Activated T-cell treated with anti-CD3 and anti-CD28 coated beads for 24 hours (primary cell): ENCODE results near the gene LYSMD2.

Experiments
- DNase-seq: peaks from one replicate; pipeline ENCODE4 v3.0.0-alpha.2; 2020; ENCODE audit warnings: low read depth

LYSMD2 gene

GRCh38 chr15:51751697-51752683 is 14.5 kb upstream of the LYSMD2 start:
- no peak for DNase-seq

- DNase-seq, result no peak
Observed at GRCh38 chr15:51750792-51751696, 13.6 kb upstream of the LYSMD2 start, which contains the start of gene TMOD2. TMOD2 (plus strand) TSS chr15:51751597; CDS start chr15:51766442, 14,845 bp downstream.

GRCh38 chr15:51750186-51750585 is 12.7 kb upstream of the LYSMD2 start:
- no peak for DNase-seq

GRCh38 chr15:51749307-51749706 is 11.9 kb upstream of the LYSMD2 start:
- DNase-seq, result no peak

GRCh38 chr15:51739061-51739712 is 1.7 kb upstream of the LYSMD2 start:
- DNase-seq, result no peak

GRCh38 chr15:51738553-51738952 is 1.1 kb upstream of the LYSMD2 start:
- no peak for DNase-seq

- DNase-seq, result peak; percentile 50
Observed at GRCh38 chr15:51736751-51737521, 519 bp downstream of the LYSMD2 start.

GRCh38 chr15:51736069-51736468 is 1.4 kb downstream of the LYSMD2 start:
- DNase-seq, result no peak

GRCh38 chr15:51735228-51736010 is 2.0 kb downstream of the LYSMD2 start:
- no peak for DNase-seq

- no peak for DNase-seq
Observed at GRCh38 chr15:51732646-51733045, 4.8 kb downstream of the LYSMD2 start.

- DNase-seq, result no peak
Observed at GRCh38 chr15:51731549-51732267, 5.7 kb downstream of the LYSMD2 start.

- DNase-seq, result no peak
Observed at GRCh38 chr15:51727141-51727897, 10.1 kb downstream of the LYSMD2 start.

- no peak for DNase-seq
Observed at GRCh38 chr15:51726302-51727073, 11.0 kb downstream of the LYSMD2 start.

- DNase-seq, result no peak
Observed at GRCh38 chr15:51724673-51725072, 12.8 kb downstream of the LYSMD2 start.

GRCh38 chr15:51724199-51724598 is 13.3 kb downstream of the LYSMD2 start:
- DNase-seq, result no peak

- no peak for DNase-seq
Observed at GRCh38 chr15:51721199-51721960, 16.1 kb downstream of the LYSMD2 start.

GRCh38 chr15:51720201-51720995 is 17.1 kb downstream of the LYSMD2 start:
- DNase-seq, result no peak
